PC-3 (cell line): Measurements from ENCODE around the gene KRT83. TPM values are rescaled to one million over a fixed set of nuclear protein-coding genes. Genes with fewer than 3 reads are reported as not detected.

Experiments used
- ATAC-seq: fragments of 200-7000 bp; cut with Tn5 transposase; 2 replicates; pipeline ENCODE4 v1.9.1; 2020; ENCODE audit warnings: mild to moderate bottlenecking, moderate library complexity
- BruUV-seq: library from RNA; stranded (reverse); fragments of 400-500 nt; replicated peaks from 2 replicates; lab custom pipeline; 2021; lab: Mats Ljungman, UMichigan
- CTCF ChIA-PET: fragments of 300-600 bp; sonication (Branson Sonifier 250); formaldehyde crosslinking; loops from one replicate; lab custom pipeline; 2022; ENCODE audit warnings: antibody characterized with exemption; lab: Charles Lee
- POLR2A ChIA-PET: fragments of 300-600 bp; sonication (Branson Sonifier 250); formaldehyde crosslinking; loops from one replicate; lab custom pipeline; 2022; ENCODE audit warnings: antibody characterized with exemption; ENCODE audit not compliant: unreplicated experiment; lab: Charles Lee
- DNase-seq: peaks from one replicate; pipeline ENCODE4 v3.0.0-alpha.2; 2015
- H2AFZ ChIP-seq: fragments of 300-600 bp; sonication (generic); 2 replicates; pipeline ENCODE4 v1.6.0; 2016; ENCODE audit warnings: antibody characterized with exemption, low read length
- H3F3A ChIP-seq: fragments of 300-600 bp; sonication (generic); one replicate; pipeline ENCODE4 v1.6.0; 2017; ENCODE audit warnings: antibody characterized with exemption, low read length, control low read depth, mild to moderate bottlenecking; ENCODE audit not compliant: unreplicated experiment
- H3K27ac ChIP-seq: fragments of 300-600 bp; sonication (generic); 2 replicates; pipeline ENCODE4 v1.5.1; 2016; ENCODE audit warnings: mild to moderate bottlenecking, low read length
- H3K27me3 ChIP-seq: fragments of 300-600 bp; sonication (generic); 2 replicates; pipeline ENCODE4 v1.6.1; 2016; ENCODE audit warnings: low read length, mixed read lengths
- H3K36me3 ChIP-seq: fragments of 300-600 bp; sonication (generic); 2 replicates; pipeline ENCODE4 v1.6.1; 2016; ENCODE audit warnings: low read depth, mixed run types, low read length, mixed read lengths
- H3K4me1 ChIP-seq: fragments of 300-600 bp; sonication (generic); 2 replicates; pipeline ENCODE4 v1.5.1; 2016; ENCODE audit warnings: low read length; ENCODE audit not compliant: insufficient read depth
- H3K4me2 ChIP-seq: fragments of 300-600 bp; sonication (generic); 2 replicates; pipeline ENCODE4 v1.6.0; 2016; ENCODE audit warnings: low read length
- H3K4me3 ChIP-seq: fragments of 300-600 bp; sonication (generic); 2 replicates; pipeline ENCODE4 v1.5.1; 2016; ENCODE audit warnings: mild to moderate bottlenecking, low read length, mixed read lengths
- H3K79me2 ChIP-seq: fragments of 300-600 bp; sonication (generic); 2 replicates; pipeline ENCODE4 v1.6.1; 2017; ENCODE audit warnings: low read length, mixed read lengths
- H3K9ac ChIP-seq: fragments of 300-600 bp; sonication (generic); 2 replicates; pipeline ENCODE4 v1.6.0; 2016; ENCODE audit warnings: mild to moderate bottlenecking, low read length
- H3K9me2 ChIP-seq: fragments of 300-600 bp; sonication (generic); replicated peaks from 2 replicates; pipeline ENCODE4 v1.6.1; 2016; ENCODE audit warnings: mixed run types, low read length, mixed read lengths
- H3K9me3 ChIP-seq: fragments of 300-600 bp; sonication (generic); 2 replicates; pipeline ENCODE4 v1.6.1; 2016; ENCODE audit warnings: low read length, mixed read lengths
- H4K20me1 ChIP-seq: fragments of 300-600 bp; sonication (generic); 2 replicates; pipeline ENCODE4 v1.6.1; 2016; ENCODE audit warnings: low read length, mixed read lengths
- CTCF ChIP-seq: fragments of 300-600 bp; sonication (generic); conservative IDR thresholded peaks from 2 replicates; pipeline ENCODE4 v1.5.1; 2017; ENCODE audit warnings: antibody characterized with exemption, low read depth, mild to moderate bottlenecking, low read length
- EZH2 ChIP-seq: fragments of 300-600 bp; sonication (generic); IDR thresholded peaks from one replicate; pipeline ENCODE4 v1.6.1; 2017; ENCODE audit warnings: antibody characterized with exemption, mild to moderate bottlenecking, low read length; ENCODE audit not compliant: unreplicated experiment
- EZH2phosphoT487 ChIP-seq: fragments of 300-600 bp; sonication (generic); IDR thresholded peaks from 2 replicates; pipeline ENCODE4 v1.6.1; 2018; ENCODE audit warnings: mild to moderate bottlenecking, antibody characterized with exemption, low read length, borderline replicate concordance
- intact Hi-C: fragments of 100-400 bp; cut with micrococcal nuclease; formaldehyde crosslinking; loops from 2 replicates; pipeline ENCODE4 v1.9.0; 2023
- total RNA-seq: library from RNA; depleted of rRNA; stranded (reverse); fragments of >200 nt; gene quantifications from 2 replicates; pipeline ENCODE4 v1.2.3, GENCODE V29; 2014

Gene KRT83
- total RNA-seq, 1 experiment from 2014 or later, result 0.33 TPM

- Histone ChIP-seq H3K9me2 (no peaks in the 10 kb centered on the region), H3K79me2 (no peaks in the 10 kb centered on the region), H3K36me3 (no peaks in the 10 kb centered on the region), H3K27ac (no peak overlapping the region), H3K9me3 (no peaks in the 10 kb centered on the region), H4K20me1 (no peaks in the 10 kb centered on the region), H2AFZ (no peak overlapping the region), H3K27me3 (no peaks in the 10 kb centered on the region), H3K4me1 (no peaks in the 10 kb centered on the region), H3F3A (no peaks in the 10 kb centered on the region), H3K4me2 (no peak overlapping the region), H3K9ac (no peak overlapping the region), H3K4me3 (no peak overlapping the region)
- DNase-seq, result no peak
- POLR2A ChIA-PET, result no interaction called here
- CTCF ChIA-PET, result no interaction called here
- no peak for TF ChIP-seq EZH2
- TF ChIP-seq CTCF, result no peak
- TF ChIP-seq EZH2phosphoT487, result no peak
- intact Hi-C loops, result no loop called here
- ATAC-seq, result no peak
- BruUV-seq, result no TSS peak
These were observed 24.5 kb downstream of the KRT83 start for GRCh38 chr12:52296572-52297215.

- ChIA-PET CTCF (no interaction called here), POLR2A (no interaction called here)
- Histone ChIP-seq H3K4me1 (no peaks in the 10 kb centered on the region), H3K9me3 (no peaks in the 10 kb centered on the region), H3K4me3 (no peak overlapping the region), H4K20me1 (no peaks in the 10 kb centered on the region), H3F3A (no peaks in the 10 kb centered on the region), H3K27me3 (no peaks in the 10 kb centered on the region), H2AFZ (no peak overlapping the region), H3K9me2 (no peaks in the 10 kb centered on the region), H3K79me2 (no peaks in the 10 kb centered on the region), H3K36me3 (no peaks in the 10 kb centered on the region), H3K9ac (no peak overlapping the region), H3K4me2 (no peak overlapping the region), H3K27ac (no peak overlapping the region)
- TF ChIP-seq CTCF (no peak), EZH2 (no peak), EZH2phosphoT487 (no peak)
- no TSS peak for BruUV-seq
- peak; percentile 23 for DNase-seq
- intact Hi-C loops, result no loop called here
- ATAC-seq, result no peak
These were observed 25.5 kb downstream of the KRT83 start for GRCh38 chr12:52295663-52296062.

- no peak for ATAC-seq
- Histone ChIP-seq H3K36me3 (no peaks in the 10 kb centered on the region), H3K27me3 (no peaks in the 10 kb centered on the region), H2AFZ (no peak overlapping the region), H3F3A (no peaks in the 10 kb centered on the region), H3K79me2 (no peaks in the 10 kb centered on the region), H3K27ac (no peak overlapping the region), H3K4me2 (no peak overlapping the region), H3K4me1 (no peaks in the 10 kb centered on the region), H3K9ac (no peak overlapping the region), H3K9me3 (no peaks in the 10 kb centered on the region), H3K4me3 (no peak overlapping the region), H4K20me1 (no peaks in the 10 kb centered on the region), H3K9me2 (no peaks in the 10 kb centered on the region)
- CTCF ChIA-PET, result no interaction called here
- intact Hi-C loops, result no loop called here
- POLR2A ChIA-PET, result no interaction called here
- BruUV-seq, result no TSS peak
- no peak for DNase-seq
- TF ChIP-seq EZH2phosphoT487 (no peak), CTCF (no peak), EZH2 (no peak)
These were observed 26.4 kb downstream of the KRT83 start for GRCh38 chr12:52294803-52295202.
